ENCODE results near the gene CHID1. TPM values are rescaled to one million over a fixed set of nuclear protein-coding genes. Genes with fewer than 3 reads are reported as not detected.

Gene CHID1
- total RNA-seq, 6 donors from 2014 or later: 34.6 to 144 (median 59.1) TPM

DNA sequence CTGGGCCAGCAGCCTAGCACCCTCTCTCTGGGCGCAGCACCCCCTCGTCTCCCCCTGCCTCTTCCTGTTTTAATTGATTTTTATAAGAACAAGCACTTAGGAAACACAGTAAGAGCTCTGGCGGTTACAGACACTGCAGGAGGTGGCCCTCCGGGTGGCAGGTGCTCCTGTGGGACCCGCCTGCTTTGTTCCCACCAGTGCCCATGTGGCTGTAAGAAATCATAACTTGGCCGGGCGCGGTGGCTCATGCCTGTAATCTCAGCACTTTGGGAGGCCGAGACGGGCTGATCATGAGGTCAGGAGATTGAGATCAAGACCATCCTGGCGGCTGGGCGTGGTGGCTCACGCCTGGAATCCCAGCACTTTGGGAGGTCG, 49.5 kb downstream of the CHID1 start:
- H3K27ac ChIP-seq: no peak overlapping the region
- no peak for ATAC-seq (ENCODE audit: low FRiP score in 2 of 2)
- 88 to 90% methylated on average over 14 of the region's 14 CpGs for WGBS, 2 donors

DNA sequence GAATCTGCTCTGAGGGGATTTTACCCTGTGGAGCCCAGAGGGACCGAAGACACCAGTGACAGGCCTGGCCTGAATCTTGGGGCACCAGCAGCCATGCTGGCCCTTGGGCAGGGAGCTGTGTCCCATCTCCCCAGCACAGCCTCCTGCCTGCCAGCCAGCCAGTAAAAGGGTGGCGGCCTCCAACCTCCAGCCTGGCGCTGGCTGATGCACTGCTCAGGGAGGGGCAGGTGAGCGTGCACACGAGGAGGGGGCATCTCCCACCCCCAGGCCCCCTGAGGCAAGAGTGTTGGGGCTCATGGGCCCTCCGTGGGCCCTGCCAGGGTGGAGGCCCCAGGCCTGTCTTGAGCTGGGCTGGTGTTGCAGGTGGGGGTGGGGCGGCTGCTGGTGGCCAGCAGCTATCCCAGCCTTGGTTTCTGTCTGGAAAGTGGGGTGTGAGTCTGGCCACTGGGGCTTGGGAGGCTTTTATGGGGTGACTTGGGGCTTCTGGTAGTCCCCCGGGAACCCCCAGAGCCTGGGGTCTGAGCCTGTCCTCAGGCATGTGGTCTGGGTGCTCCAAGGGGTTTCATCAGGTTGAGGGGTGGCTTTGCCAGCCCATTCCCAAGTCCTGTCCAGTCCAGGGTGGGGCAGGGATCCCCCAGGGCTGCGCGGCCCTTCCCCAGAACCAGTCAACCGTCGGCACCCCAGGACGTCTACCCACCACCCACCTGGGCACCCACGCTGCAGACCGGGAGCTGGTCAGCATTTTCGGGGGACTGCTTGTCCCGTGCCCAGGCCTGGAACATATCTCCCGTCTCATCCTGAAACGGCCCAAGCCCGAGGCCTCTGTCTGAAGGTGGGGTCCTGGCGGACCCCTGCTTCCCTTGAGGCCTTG, 50.1 kb downstream of the CHID1 start:
- peaks cover 0 to 41% (median 23%) of the 10 kb centered on the region in 4 donors for H3K36me3 ChIP-seq
- H3K4me1 ChIP-seq: peaks cover 7 to 29% (median 12%) of the 10 kb centered on the region in 4 donors
- WGBS, 2 donors: 85 to 86% methylated on average over 9 to 19 of the region's 21 CpGs
- ATAC-seq (ENCODE audit: low FRiP score in 2 of 2) (no peak), DNase-seq (peak in 1 of 2 donors; percentile 72)
- H3K27ac ChIP-seq: peak overlapping the region in 2 of 4 donors; percentile 13 to 69
- no peaks in the 10 kb centered on the region for H3K9me3 ChIP-seq
- no peak for TF ChIP-seq POLR2AphosphoS5 (IDR thresholded peaks at IDR 0.05)
- no peak for TF ChIP-seq POLR2A (IDR thresholded peaks at IDR 0.05)
- no peak for TF ChIP-seq EP300 (IDR thresholded peaks at IDR 0.05)
- TF ChIP-seq, protein P1, sequence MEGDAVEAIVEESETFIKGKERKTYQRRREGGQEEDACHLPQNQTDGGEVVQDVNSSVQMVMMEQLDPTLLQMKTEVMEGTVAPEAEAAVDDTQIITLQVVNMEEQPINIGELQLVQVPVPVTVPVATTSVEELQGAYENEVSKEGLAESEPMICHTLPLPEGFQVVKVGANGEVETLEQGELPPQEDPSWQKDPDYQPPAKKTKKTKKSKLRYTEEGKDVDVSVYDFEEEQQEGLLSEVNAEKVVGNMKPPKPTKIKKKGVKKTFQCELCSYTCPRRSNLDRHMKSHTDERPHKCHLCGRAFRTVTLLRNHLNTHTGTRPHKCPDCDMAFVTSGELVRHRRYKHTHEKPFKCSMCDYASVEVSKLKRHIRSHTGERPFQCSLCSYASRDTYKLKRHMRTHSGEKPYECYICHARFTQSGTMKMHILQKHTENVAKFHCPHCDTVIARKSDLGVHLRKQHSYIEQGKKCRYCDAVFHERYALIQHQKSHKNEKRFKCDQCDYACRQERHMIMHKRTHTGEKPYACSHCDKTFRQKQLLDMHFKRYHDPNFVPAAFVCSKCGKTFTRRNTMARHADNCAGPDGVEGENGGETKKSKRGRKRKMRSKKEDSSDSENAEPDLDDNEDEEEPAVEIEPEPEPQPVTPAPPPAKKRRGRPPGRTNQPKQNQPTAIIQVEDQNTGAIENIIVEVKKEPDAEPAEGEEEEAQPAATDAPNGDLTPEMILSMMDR (IDR thresholded peaks at IDR 0.05): no peak
- H3K27me3 ChIP-seq: no peaks in the 10 kb centered on the region
- no peak overlapping the region for H3K4me3 ChIP-seq

More for the DNA sequence above, 49.5 kb downstream of the CHID1 start:
- H3K9me3 ChIP-seq: no peaks in the 10 kb centered on the region
- H3K4me1 ChIP-seq: peaks cover 7 to 27% (median 12%) of the 10 kb centered on the region in 4 donors
- peaks cover 0 to 43% (median 26%) of the 10 kb centered on the region in 4 donors for H3K36me3 ChIP-seq
- no peaks in the 10 kb centered on the region for H3K27me3 ChIP-seq
- H3K4me3 ChIP-seq: no peak overlapping the region
- DNase-seq: peak in 1 of 2 donors; percentile 54
- TF ChIP-seq, protein P1 (IDR thresholded peaks at IDR 0.05): no peak
- TF ChIP-seq POLR2AphosphoS5 (IDR thresholded peaks at IDR 0.05): no peak
- TF ChIP-seq POLR2A (IDR thresholded peaks at IDR 0.05): no peak
- no peak for TF ChIP-seq EP300 (IDR thresholded peaks at IDR 0.05)

DNA sequence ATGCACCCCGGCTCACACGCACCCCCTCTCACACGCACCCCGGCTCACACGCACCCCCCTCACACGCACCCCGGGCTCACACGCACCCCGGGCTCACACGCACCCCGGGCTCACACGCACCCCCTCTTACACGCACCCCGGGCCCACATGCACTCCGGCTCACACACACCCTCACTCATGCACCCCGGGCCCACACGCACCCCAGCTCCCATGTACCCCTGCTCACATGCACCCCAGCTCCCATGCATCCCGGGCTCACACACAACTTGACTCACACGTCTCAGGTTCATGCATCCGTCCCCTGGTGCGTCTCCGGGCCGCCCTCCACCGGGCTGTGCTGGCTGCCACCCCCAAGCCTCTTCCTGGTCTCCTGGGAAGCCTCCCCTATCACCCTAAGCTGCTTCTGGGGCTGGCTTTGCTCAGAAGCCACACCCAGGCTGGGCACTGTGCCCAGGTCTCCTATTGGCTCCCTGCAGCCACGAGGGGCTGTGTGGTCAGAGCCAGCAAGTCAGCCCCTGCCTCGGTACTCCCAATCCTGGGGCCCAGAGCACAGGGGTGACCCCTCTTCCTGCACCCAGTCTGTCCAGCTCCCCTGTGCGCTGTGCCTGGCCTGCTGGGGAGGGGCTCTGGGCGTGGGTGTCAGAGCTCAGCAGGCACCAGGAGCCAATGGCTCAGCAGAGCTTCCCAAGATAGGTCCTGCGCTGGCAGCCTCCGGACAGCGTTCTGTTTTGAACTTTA, 51.0 kb downstream of the CHID1 start:
- 39 to 97% methylated on average over 6 to 12 of the region's 31 CpGs for WGBS, 2 donors
- no peak overlapping the region for H3K4me3 ChIP-seq
- DNase-seq (peak; percentile 54 to 72), ATAC-seq (ENCODE audit: low FRiP score in 2 of 2) (peak in 1 of 2 donors; percentile 39)
- peaks cover 7 to 29% (median 12%) of the 10 kb centered on the region in 4 donors for H3K4me1 ChIP-seq
- TF ChIP-seq, protein P1 (IDR thresholded peaks at IDR 0.05): no peak
- TF ChIP-seq POLR2AphosphoS5 (IDR thresholded peaks at IDR 0.05) (peak in 1 of 2 donors; percentile 5), EP300 (IDR thresholded peaks at IDR 0.05) (no peak)
- no peaks in the 10 kb centered on the region for H3K9me3 ChIP-seq
- H3K27ac ChIP-seq: peak overlapping the region in 2 of 4 donors; percentile 13 to 69
- no peaks in the 10 kb centered on the region for H3K27me3 ChIP-seq
- peaks cover 0 to 32% (median 18%) of the 10 kb centered on the region in 4 donors for H3K36me3 ChIP-seq

DNA sequence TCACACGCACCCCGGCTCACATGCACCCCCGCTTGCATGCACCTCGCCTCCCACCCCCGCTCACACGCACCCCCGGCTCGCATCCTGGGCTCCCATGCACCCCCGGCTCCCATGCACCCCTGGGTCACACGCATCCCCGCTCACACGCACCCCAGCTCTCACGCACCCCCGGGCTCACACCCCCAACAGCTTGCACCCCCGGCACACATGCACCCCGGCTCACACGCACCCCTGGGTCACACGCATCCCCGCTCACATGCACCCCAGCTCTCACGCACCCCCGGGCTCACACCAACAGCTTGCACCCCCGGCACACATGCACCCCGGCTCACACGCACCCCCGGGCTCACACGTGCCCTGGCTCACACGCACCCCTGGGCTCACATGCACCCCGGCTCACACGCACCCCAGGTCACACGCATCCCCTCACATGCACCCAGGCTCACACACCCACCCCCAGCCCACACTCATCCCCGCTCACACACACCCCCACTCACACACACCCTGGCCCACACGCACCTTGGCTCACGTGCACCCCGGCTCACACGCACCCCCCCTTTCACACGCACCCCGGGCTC, 51.8 kb downstream of the CHID1 start:
- TF ChIP-seq EP300 (IDR thresholded peaks at IDR 0.05): no peak
- TF ChIP-seq POLR2AphosphoS5 (IDR thresholded peaks at IDR 0.05): no peak
- TF ChIP-seq, protein P1 (IDR thresholded peaks at IDR 0.05): no peak
- TF ChIP-seq POLR2A (IDR thresholded peaks at IDR 0.05): no peak
- Histone ChIP-seq H3K4me1 (peaks cover 7 to 29% (median 12%) of the 10 kb centered on the region in 4 donors), H3K36me3 (peaks cover 0 to 30% (median 13%) of the 10 kb centered on the region in 4 donors), H3K4me3 (no peak overlapping the region), H3K9me3 (no peaks in the 10 kb centered on the region), H3K27ac (no peak overlapping the region), H3K27me3 (no peaks in the 10 kb centered on the region)
- WGBS, 2 donors: 91 to 93% methylated on average over 32 to 34 of the region's 37 CpGs
- peak in 1 of 2 donors; percentile 76 for DNase-seq
- ATAC-seq (ENCODE audit: low FRiP score in 2 of 2): no peak

Data from upper lobe of left lung (tissue), 6 donors.